HG03064 (cell line): ENCODE data around the gene PCBP3.

Experiments
- ATAC-seq: cut with Tn5 transposase; IDR thresholded peaks from one replicate; pipeline ENCODE4 v1.9.1; 2021; ENCODE audit warnings: low read depth; ENCODE audit not compliant: unreplicated experiment

PCBP3 gene

GRCh38 chr21:45867671-45868081 lies 224.2 kb downstream of the PCBP3 start:
- no peak for ATAC-seq

- no peak for ATAC-seq
Observed at GRCh38 chr21:45868086-45868485, 224.6 kb downstream of the PCBP3 start.

- no peak for ATAC-seq
Observed at GRCh38 chr21:45868488-45868887, 225.0 kb downstream of the PCBP3 start.

GRCh38 chr21:45869121-45870007 lies 225.8 kb downstream of the PCBP3 start:
- no peak for ATAC-seq

GRCh38 chr21:45870421-45870820 lies 226.9 kb downstream of the PCBP3 start:
- ATAC-seq, result no peak

- no peak for ATAC-seq
Observed at GRCh38 chr21:45870851-45871615, 227.5 kb downstream of the PCBP3 start.

- no peak for ATAC-seq
Observed at GRCh38 chr21:45871616-45872236, 228.2 kb downstream of the PCBP3 start.

- no peak for ATAC-seq
Observed at GRCh38 chr21:45872471-45872870, 228.9 kb downstream of the PCBP3 start.

- ATAC-seq, result no peak
Observed at GRCh38 chr21:45872902-45873301, 229.4 kb downstream of the PCBP3 start.

GRCh38 chr21:45873418-45873817 lies 229.9 kb downstream of the PCBP3 start:
- ATAC-seq, result no peak

- no peak for ATAC-seq
Observed at GRCh38 chr21:45873866-45874265, 230.3 kb downstream of the PCBP3 start.

- no peak for ATAC-seq
Observed at GRCh38 chr21:45874716-45875415, 231.3 kb downstream of the PCBP3 start.

- no peak for ATAC-seq
Observed at GRCh38 chr21:45875416-45875760, 231.9 kb downstream of the PCBP3 start.

GRCh38 chr21:45875881-45876280 lies 232.4 kb downstream of the PCBP3 start:
- ATAC-seq, result no peak

GRCh38 chr21:45876381-45877170 lies 233.1 kb downstream of the PCBP3 start:
- ATAC-seq, result no peak

- ATAC-seq, result no peak
Observed at GRCh38 chr21:45877171-45877438, 233.6 kb downstream of the PCBP3 start.

GRCh38 chr21:45877821-45878469 lies 234.4 kb downstream of the PCBP3 start:
- no peak for ATAC-seq

GRCh38 chr21:45880097-45881068 lies 236.9 kb downstream of the PCBP3 start:
- ATAC-seq, result no peak

GRCh38 chr21:45882645-45883044 lies 239.1 kb downstream of the PCBP3 start:
- no peak for ATAC-seq
